Activated effector memory CD4-positive, alpha-beta T cell treated with anti-CD3 and anti-CD28 coated beads, Interleukin-2, amount 50 U/mL, for 16 hours (primary cell): ENCODE results near the gene WASF3.

Experiments used
- DNase-seq: peaks from one replicate; pipeline ENCODE4 v3.0.0-alpha.2; 2020

The WASF3 gene

DNA sequence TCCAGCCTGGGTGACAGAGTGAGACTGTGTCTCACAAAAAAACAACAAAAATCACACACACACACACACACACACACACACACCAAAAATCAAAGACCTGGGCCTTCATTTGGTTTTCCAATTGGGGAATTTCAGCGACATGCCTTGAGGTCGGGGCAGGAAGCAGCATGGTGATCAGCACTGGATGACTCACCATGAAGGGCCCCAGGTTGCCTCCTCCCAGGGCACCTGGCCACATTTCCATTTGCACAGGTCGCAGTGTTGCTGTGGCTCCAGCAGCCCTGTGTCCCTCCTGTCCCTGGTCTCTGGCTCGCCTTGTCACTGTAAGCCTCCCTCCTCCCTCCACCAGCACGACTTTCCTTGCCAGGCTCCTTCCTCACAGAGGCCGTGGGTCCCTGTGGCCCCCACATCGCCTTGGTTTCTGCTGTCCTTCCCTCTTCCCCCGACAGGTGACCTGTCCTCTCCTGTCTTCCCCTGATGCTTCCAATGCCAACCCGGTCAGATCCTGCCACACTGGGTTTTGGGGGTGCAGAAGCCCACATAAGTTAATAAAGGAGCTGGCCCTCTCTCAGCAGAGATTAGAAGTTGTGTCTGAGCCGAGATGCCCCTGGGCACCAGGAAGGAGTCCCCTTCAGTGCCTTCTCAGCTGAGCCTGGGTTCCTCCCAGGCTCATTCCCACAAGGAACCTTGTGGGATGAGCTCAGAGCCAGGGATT, 136.4 kb downstream of the WASF3 start:
- DNase-seq, result no peak

DNA sequence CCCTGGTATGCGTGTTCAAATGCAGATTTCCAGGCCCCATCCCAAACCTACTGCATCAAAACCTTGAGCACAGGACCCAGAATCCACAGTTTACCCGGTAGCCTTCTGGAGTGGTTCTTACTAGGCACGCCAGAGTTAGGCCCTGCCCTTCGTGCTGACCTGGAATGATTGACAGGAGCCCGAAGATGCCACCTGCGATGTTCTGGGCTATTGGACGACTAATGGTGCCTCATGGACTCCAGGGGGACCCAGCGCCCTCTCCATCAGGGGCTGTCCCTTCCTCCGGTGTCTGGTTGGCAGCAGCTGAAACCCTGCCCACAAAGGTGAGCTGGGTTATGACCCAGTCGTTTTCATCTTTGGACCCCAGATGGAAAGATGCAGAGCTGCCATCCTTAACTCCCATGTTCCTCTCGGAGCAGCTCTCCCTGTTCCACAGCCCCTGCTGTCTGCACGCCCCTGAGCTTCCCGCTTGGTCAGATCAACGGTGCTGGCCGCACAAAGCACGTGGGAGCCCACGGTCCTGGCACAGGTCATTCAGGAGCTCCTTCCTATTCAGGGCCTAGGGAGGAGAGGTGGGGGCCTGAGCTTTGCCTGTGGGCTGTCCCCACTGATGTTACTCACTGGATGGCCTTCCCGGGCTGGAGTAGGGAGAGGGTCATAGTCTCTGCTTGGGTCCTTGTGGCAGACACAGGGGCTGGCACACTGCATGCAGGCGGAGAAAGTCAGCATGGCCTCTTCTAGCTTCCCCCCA, 137.3 kb downstream of the WASF3 start:
- DNase-seq, result no peak

DNA sequence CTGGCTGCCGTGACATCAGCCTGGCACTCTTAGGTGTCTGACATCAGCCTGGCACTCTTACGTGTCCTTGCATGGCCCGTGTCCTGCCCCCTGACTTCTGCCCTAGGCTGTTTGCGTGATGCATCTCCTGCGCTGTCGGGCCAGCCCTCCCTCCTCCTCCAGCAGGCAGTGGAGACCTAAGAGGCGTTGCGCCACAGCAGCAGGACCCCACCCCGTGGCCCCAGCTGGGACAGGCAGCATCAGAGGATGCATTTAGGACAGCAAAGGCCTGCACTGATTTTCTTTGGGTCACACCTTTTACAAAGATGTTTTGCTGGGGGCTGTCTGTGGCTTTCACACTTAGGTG, 137.8 kb downstream of the WASF3 start:
- no peak for DNase-seq

DNA sequence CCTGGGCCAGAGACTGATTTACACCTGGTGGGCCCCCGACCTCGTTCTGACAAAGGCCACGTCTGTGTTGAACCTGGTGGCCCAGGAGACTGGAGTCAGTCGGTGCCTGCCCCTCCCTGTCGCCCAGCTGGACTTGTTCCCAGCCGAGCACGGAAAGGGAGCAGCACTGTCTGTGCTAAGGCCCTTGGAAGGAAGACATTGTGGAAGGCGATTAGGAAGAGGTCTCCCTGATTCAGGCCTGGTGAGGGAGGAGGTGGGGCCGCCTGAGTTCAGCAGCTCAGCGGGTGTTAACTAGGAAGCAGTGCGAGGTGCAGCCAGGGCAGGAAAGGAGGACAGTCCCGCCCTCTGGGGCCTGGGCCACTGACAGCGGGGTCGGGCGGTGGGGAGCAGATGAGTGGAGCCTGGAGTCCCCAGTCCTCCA, 138.4 kb downstream of the WASF3 start:
- no peak for DNase-seq

DNA sequence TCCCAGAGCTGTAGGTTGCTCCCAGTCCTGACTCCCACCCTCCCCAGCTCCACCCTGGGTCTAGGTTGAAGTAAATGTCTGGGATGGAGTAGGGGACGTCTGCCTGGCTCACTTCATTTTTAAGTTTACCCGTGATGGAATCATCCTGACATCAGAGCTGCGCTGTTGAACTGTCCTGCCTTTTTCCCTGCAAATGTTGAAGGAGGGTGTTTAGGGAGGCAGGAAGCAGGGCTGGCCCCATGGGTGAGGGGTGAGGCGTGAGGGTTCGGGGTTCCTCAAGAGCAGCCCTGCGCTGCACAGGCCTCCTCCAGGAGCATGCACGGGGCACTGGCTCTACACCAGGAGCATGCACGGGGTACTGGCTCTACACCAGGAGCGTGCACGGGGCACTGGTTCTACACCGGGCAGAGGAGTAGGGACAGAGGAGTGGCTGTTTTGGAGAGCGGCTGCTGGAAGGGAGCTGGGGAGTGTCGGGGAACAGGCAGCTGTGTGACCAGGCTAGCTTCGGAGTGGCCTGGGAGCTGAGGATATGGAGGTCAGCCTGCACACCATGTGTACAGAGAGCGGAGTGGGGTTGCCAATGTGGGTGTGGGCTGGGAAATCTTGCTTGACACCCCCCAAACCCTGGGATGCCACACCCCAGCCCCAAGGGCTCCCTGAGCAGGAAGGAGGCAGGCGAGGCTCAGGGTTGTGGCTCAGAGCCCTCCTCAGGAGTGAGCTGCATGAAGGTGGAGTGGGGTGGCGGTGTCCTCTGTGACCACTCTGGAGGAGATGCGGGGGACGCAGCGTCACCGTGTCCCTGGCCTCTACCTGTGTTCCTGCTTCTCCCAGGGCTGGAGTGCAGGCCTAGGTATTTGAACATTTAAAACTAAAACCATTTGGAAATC, 139.8 kb downstream of the WASF3 start:
- no peak for DNase-seq

DNA sequence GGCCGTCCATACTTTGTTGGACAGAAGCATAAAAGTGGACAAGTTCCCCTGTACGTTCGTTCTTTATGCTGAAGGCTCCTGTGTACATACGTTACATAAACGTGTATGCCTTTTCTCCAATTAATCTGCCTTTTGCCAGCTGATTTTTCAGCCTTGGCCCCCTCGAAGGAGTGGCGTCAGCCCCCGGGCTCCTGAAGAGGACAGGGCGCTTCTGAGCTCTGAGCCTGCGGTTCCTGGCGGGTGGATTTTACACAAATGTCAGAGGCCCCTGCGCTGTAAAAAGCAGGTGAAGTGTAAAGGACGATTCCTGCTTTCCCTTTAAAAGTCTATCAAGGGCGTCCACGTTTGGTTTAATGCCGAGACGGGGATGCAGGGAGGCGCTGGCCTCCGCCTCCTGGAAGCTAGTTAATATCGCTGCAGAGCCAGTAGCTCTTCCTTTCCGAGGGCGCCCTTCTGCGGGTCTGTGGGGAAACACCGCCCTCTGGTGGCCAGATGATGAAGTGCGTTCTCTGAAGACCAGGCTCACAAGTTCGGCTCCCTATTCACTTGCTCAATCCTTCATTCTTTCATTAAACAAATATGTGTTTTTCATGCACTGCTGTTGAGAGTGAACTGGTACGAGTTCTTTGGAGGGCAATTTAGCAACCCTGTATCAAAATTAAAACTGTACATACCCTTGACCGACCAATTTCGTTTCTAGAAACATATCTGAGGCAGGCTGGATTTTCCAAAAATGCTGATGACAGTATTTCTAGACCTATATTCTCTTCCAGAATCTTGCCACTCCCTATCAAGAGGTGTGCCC, 141.1 kb downstream of the WASF3 start:
- DNase-seq, result peak; percentile 92

DNA sequence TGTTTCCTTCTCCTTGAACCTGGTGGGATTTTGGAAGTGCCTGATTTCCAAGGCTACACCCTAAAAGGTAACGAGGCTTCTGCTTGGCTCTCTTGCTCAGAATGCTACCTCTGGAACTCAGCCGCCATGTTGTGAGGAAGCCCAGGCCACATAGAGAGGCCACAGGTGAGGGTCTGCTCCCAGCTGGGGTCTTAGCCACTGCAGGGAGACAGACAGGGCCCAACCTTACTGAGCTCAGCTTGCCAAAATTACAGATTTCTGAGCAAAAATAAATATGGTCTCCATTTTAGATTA, 141.7 kb downstream of the WASF3 start:
- no peak for DNase-seq

DNA sequence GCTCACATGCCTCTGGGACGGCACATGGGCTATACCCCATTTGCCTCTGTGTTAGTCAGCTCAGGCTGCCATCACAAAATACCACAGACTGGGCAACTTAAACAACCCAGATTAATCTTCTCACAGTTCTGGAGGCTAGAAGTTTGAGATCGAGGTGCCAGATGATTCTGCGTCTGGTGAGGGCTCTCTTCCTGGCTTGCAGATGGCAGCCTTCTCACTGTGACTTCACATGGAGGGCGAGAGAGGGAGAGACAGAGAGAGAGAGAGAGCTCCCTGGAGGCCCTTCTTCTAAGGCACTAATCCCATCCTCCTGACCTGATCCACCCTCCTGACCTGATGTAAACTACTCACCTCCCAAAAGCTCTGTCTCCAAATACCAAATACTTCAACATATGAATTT, 148.1 kb downstream of the WASF3 start:
- DNase-seq, result no peak

DNA sequence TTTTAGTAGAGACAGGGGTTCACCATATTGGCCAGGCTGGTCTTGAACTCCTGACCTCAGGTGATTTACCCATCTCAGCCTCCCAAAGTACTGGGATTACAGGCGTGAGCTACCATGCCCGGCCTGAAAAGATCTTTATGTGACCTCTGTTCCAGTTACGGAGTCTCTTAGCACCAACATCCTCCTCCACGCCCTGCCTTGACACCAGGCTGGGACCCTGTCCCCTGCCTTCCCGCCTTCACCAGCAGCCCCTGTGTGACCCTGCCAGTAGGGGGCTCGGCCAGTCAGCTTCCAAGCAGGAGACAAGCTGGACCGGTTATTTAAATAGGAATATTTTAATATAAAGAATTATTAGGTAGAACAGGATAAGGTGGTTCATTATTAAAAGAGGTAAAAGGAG, 148.9 kb downstream of the WASF3 start:
- DNase-seq, result no peak

DNA sequence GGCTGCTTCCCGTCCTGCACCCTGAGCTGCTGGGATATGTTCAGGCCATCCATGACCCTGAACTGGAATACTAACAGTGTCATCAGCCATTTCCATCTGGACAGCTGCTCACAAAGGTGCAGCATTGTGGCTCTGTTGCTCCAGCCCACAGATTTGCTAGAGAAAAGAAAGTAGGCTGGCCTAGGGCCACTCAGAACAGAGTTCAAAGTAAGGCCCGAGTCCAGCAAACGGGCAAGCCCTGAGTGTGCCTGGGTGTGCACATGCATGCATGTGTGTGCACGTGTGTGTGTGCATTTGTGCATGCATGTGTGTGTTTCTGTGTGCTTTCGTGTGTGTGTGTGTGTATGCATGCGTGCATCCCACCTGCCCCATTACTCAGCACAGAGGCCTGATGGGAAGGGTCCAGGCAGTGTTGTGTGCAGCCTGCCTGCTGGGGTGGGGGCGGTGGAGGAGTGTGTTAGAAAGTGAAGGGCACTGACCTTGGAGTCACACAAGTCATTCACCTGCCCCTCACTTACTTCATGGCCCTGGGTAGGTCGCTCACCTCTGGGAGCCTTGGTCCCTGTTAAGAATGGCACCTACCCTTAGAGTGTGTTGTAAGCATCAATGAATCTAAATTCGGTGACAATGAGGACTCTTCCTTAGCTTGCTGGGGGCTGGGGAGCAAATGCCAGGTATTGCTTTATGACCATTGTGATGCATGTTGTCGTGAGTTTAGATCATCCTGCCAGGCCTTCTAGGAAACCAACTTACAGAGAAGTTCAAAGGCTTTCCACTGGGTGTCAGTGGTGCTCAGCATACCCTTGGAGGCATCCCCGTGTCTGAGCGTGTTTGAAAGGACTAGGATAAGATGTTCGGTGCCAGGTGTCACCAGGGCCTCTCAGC, 149.9 kb downstream of the WASF3 start:
- DNase-seq, result no peak

DNA sequence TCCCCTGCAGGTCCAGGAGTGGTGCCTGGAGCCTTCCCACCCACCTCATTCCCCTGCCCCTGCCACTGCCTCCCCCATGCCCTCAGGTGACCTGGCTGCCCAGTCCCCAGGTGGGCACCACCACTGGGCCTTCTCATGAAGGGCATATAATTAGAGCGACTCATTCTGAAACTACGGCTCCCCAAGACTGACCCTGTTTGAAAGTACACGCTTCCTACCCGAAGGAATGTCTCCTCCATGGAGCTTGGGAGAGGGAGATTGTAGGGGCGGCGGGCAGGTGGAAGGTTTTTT, 150.5 kb downstream of the WASF3 start:
- DNase-seq, result no peak

DNA sequence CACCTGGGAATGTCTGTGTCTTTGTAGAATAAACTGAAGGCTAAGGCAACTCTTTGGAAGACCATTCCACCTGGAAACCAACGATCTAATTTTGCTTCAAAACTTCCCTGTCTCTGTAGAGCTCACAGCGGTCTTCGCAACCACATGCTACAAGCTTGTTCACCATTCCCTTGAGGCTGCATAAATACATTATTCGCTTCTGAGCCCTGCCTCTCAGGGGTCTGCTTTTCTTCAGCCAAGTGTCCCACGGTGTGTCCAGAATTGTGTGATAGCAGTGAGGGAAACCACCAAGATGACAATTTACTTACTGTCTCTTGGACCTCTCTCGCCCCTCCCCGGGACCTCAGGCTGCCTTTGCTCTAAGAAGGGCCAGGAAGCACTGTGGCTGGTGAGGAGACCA, 152.0 kb downstream of the WASF3 start:
- DNase-seq, result no peak

DNA sequence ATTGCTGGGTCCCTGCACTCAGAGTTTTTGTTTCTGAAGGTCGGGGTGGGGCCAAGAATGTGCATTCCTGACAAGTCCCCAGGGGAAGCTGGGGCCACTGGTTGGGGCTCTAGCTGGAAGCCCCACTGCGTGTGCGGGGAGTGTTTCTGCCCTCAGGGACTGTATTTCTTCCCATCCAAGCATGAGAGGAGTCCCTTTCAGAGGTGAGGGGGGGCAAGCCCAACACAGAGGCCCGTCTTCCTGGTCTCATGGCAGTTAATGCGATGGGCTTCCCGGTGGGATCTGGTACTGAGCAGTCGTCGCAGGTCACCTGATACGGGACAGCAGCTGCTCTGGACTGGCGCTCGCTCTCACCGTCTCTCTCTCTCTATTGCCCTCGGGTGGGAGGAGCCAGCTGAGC, 152.7 kb downstream of the WASF3 start:
- no peak for DNase-seq

DNA sequence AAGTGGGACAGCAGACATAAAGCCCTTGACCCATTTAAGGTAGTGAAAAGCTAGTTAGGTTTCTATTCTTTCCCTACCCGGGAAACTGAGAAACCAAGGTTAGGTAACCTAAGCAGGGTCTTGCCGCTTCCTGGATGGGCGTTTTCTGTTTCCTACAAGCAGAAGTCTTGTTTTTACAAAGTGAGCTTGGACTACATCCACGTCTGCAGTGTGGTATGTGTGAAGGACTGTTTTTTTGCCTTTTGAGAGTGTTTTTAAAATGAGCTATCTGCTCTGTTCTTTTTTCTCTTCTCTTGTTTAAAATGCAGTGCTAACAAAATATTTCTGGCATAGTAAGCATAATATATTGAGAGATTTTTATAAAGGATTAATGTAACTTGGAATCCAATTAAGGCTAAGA, 153.7 kb downstream of the WASF3 start:
- DNase-seq, result no peak

DNA sequence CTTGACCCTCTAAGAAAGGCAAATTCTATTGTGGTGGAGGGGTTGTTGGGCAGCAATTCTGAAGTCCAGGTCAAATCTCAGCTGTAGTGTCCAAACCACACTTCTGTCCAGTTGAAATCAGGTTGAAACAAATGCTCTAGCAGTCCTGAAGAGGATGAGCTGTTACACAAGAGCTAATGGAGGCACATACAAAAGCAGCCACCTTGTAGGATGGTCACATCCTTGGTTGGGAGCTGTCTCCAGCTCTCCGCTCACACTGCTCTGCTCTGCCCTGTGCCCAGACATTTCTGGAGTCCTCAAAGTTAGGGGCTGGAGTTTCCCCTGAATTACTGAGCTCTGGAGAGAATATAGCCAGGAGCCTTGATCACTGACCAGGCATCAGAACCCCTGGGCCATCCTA, 155.9 kb downstream of the WASF3 start:
- DNase-seq, result no peak

DNA sequence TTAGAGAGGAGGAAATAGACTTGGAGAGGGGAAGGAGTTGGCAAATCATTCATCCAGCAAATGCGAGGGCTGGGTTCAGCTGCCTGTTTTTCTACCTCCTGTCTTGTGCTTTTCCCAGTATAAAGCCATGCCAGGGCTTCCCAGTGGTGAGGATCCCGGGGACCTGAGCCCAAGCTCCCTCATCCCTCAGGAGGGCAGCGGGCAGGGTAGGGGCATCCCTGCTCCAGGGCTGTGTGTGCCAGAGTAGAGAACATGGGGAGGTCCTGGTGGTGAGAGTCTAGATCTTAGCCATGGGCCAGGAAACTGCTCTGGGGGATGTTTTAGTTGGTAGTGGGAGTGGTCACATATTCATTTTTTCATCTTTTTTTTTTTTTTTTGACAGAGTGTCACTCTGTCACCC, 159.5 kb downstream of the WASF3 start:
- no peak for DNase-seq

DNA sequence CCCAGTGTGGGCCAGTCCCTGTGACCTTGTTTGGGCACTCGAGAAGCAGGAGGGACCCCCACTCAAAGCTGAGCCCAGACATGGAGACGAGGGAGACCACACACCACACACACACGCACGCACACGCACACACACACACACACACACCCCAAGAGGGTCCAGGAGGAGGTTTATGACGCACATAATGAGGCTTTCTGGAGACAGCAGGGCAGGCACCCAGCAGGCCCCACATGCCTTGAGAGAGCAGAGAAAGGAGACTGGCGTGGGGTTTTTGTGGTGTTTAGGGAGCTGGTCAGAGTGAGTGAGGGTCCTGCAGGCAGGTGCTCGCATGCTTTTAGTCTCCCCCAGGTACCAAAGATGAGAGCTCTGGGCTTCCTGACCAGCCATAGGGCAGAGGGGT, 160.7 kb downstream of the WASF3 start:
- no peak for DNase-seq

DNA sequence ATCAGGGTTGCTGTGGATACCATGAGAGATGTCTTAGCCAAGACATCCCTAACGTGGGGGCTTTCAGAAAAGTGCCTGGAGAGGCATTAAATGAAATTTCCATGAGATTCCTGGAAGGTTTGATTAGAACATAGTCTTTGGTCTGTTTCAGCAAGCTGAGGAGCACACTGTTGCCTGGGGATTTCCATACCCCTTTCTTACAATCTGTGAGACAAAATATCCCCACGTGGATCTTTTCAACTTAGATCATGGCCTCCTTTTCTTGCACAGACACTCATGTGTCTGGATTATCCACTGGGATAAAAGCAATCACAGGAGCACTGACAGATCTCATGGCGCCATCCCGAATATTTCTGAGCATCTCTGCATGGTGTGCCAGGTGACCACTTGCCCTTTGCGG, 161.4 kb downstream of the WASF3 start:
- DNase-seq, result no peak

DNA sequence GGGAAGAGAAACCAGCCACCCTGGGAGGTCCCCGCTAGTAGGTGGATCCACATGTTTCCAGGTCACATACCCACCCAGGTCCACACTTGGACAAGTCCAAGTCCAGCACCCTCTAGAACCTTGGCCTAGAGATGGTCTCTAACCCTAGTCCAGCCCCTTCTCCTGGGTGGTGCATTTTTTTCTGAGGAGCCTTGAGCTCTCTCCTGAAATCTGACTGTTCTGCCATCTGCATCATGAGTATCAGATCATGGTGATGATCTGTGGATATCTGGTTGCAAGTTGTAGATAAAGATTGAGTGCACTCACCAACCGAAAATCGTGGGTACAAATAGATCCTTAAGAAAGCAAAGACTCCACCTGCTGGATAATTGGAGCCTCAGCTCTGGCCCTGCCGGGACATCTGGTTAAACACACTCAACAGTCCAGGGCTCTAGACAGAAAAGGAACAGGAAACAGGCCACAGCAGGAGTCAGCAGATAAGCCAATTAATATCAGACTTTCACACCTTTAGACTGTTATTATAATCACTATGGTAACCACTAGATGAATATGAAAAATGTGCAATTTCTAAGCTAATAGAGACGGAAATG, 162.0 kb downstream of the WASF3 start:
- DNase-seq, result no peak

DNA sequence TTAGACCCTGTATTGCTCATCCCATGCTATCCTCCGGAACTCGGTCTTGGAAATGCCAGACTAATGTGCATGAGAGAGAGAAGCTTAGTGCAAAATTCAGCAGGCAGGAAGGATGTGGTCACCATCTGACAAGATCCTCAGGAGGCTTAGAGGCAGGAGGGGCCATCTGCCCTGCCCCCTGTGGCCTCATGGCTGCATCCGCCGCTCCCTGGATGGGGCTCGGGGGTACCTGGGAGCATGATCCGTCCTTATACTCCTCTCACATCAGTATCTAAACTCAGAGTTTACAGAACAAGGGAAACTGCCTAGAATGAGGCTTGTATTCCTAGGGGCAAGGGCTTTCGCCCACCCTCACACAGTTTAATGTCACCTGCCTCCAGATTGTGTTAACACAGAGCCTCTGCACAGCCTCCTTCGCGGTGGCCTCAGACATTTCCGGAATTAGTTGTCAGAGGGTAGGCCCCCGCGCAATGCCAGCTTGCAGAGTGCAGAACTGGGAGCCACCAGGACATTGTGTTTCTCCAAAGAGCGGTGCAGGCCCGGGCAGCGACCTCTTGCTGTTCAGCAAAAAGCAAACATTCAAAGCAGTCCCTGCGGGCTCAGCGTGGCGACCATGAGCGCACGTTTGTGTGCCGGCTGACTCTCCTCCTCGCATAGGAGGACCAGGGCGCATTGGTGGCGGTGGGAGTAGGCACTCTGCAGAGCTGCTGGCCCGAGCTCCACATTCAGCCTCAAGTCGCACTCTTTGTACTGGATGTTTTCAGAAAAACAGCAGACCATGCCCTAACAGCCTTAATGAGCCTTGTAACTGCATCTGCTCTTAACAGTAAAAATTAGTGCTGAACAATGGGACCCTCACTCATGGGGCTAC, 164.0 kb downstream of the WASF3 start:
- DNase-seq, result peak; percentile 68

DNA sequence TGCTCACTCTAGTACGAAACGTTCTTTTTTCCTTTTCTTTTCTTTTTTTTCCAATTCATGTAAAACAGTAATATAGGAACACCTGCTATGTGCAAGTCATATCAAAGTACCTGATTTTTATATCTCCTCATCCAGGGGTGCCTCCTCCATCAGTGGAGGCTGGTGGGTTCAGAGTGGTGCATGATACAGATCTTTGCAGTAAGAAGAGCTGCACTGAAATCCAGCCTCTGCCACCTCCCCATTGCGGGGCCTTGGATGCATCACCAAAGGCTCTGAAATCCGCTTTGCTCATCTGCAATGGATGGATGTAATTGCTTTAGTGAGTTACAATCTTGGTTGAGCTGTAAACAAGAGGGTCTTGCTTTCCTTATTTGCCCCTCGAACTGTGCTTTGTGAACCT, 164.8 kb downstream of the WASF3 start:
- DNase-seq, result no peak
